NCI-H2227 (cell line): ENCODE results near the gene KRT10.

ENCODE experiments used
- DNase-seq: peaks from one replicate; lab custom pipeline; 2025; ENCODE audit not compliant: unreplicated experiment; lab: John Stamatoyannopoulos, UW

Gene KRT10

DNA sequence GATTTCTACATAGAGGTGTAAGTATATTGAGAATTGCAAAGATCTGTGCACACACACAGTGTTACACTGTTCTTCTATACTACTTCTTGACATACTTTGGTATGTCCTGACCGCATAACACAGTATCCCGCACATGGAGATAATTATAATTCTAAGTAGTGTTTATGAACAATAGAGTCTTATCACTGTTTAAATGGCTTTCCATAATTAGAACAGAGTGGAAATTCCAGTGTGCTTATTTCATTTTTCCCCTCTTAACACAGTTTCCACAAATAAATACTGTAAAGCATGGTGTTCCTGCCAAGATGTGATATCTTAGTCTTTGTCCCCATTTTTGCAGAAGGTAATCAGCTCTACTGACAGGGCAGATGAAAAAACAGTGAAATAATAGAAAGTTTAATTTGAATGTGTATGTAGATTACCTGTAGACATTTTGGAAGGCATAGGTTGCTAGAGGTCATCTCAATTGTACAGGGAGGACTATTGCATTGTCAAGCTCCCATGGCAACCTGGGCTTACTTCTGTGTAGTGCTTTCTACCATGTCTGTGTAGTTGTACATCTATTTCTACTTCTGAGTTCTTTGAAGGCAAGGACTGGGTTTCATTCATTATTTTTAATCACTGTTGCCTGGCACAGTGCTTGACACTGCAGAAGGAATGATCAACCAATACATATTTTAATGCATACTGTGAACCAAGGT is 12.5 kb downstream of the KRT10 start:
- DNase-seq: no peak

DNA sequence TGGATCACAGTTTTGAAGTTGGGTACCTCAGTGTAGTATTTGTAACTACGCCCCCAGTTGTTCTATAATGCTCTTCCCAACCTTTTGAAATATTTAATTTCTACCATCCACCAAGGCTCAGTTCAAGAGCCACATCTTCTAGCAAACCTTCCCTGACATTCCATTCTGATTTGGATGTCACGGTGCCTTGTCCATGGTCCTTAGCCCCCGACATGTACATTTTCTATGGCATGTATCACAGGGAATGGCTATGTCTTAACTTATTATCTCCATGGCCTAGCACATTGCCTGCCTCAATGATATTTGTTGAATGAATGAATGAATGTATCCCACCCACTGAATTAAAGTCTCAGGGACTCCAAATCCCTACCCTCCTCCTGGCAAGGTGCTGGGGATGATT is 16.3 kb downstream of the KRT10 start:
- DNase-seq: no peak

DNA sequence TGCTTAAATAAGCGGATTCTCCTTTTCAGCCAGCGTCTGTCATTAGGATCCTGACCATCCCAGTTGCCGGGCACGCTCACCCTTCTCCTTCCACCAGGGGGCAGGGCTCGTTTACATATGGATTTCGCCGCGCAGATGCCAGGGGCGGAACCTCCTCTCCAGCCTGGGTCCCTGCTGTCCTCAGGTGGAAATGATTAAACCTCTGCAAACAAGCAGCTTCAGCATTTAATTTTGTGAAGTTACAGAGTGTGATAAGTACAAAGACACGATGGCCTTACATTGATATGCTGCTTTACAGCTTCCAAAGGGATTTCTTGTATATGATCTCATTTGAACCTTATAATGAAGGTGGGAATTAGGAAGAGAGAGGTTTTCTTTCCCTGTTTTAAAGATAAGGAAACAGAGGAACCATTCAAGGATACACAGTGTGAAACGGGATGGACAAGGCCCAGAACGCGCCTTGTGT is 18.8 kb downstream of the KRT10 start:
- DNase-seq: peak; percentile 88

DNA sequence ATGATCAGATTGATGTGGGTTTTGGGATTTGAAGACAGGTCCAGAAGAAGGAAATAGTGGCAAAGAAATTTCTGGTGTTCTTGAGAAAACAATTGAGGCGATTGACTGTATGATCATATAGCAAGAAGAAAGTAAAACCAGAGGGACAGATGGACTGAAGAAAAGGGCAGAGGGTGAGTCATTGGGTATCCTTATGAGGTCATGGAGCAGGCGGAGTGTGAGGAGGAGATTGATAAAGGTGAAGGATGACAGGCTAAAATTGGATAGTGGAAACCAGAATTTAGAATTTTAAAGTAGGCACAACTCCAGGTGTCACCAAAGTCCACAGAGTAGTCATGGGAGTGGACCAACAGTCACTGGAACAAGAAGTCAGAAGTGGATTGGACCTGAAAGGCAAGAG is 21.3 kb downstream of the KRT10 start:
- no peak for DNase-seq

DNA sequence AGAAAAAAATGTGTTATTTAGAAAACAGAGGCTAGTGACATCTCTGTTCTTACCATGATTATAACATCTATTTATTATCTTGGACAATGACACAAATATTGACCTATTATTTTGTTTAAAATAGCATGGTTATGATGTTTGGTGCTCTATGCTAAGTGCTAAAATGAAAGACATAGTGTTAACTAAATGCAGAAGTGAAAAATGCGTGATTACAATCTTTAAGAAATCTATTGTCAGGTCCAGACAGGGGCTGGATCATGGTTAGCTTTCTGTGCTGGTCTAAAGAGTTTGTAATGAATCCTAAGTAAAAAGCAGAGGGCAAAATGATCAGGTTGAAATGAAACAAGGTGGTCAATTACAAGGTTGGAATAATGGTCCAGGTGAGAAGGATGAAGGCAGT is 22.0 kb downstream of the KRT10 start:
- DNase-seq: no peak

DNA sequence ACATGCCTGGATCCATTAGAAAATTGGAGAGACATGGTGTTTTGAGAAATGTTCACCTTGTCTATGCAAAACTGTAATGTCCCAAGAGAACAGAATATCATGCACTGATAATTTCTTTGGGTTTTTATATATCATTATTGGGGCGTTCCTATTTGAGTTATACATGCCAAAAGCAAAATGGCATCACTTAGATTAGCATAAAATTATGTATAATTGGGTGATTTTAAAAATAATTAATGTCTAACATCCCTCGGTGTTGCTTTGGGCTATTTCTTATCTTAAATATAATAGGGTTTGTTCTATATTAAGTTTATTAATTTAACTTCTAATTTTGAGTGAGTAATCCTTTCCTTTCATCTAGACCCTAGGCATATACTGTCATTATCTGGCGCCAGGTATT is 22.6 kb downstream of the KRT10 start, which contains the start of gene KRT28:
TSS of gene KRT28 (minus strand) at position 101 of the 400 bp plus-strand sequence. CDS start at position 35, 66 bp downstream.
- DNase-seq: no peak

DNA sequence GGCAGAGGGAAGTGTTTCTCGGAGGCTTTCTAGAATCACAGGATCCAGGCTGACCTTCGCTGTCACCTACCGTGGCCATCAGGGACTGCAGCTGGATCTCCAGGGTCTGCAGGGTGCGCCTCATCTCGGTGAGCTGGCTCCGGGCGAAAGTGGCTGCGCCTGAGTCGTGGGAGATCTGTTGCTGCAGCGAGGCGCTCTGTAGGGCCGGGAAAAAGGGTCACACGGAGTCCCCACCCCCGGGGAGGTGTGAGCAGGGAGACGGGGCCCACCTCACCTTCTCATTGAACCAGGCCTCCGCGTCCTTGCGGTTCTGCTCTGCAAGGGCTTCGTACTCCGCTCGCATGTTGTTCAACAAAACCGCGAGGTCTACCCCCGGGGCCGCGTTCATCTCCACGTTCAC is 25.6 kb downstream of the KRT10 start:
- DNase-seq: no peak

DNA sequence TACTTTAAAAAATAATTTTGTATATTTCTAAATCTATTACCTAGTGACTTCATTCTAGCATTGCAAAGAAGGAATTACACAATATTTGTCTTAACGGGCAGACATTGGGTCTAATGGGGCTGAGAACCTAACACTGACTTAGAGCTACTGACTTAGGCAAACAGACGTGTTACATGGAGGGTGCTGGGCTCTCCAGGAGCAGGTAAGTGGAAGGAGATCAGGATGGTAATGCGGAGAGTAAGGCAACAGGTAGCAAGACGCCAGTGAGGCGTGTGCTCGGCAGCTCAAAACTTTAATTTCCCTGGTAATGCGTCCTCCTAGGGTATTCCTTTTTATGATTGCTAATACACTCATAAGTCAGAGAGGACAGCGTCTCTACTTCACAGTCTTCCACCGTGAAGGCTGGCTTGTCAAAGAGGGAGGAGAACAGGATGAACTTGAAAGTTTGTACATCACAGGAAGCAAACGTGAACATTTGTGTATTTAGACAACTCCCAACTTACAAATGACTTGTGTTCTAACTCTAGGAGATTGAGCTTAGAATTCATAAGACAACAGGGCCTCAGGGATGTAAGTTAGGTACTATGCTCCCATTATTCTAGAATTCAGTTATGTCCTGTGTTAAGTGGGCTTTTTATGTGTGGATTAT is 27.3 kb downstream of the KRT10 start:
- no peak for DNase-seq

DNA sequence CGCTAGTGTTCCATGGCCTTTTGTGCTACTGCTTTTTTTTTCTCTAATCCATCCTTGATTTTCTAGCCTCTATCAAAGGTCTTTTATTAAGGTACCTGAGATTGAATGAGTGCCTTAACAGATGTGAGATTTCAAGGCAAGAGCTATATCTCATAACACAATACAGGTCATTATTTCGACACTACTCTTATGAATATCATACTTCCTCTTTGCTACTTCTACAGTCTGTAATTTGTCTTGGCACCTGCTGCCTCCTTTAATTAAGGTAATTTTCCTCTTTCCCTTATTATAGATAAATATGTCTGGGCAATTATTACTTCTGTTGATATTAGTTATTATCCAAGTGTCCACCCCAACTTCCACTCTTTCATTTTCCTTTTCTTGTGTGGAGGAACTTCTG is 27.9 kb downstream of the KRT10 start:
- no peak for DNase-seq

DNA sequence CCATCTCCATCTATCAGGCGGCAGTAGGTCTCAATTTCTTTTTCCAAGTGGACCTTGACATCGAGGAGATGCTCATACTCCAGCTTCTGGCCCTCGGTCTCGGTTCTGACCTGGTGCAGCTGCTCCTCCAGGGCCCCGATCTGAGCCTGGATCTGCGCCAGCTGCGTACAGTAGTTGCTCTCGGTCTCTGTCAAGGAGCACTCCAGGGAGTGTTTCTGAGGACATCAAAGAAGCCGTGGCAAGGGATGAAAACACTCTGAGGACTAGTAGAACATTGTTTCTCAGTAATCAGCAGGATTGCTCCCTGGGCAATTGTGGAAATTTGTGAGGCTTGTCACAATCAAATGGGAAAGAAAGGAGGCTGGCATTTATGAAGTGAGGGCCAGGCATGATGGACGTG is 28.6 kb downstream of the KRT10 start:
- DNase-seq: peak; percentile 38

DNA sequence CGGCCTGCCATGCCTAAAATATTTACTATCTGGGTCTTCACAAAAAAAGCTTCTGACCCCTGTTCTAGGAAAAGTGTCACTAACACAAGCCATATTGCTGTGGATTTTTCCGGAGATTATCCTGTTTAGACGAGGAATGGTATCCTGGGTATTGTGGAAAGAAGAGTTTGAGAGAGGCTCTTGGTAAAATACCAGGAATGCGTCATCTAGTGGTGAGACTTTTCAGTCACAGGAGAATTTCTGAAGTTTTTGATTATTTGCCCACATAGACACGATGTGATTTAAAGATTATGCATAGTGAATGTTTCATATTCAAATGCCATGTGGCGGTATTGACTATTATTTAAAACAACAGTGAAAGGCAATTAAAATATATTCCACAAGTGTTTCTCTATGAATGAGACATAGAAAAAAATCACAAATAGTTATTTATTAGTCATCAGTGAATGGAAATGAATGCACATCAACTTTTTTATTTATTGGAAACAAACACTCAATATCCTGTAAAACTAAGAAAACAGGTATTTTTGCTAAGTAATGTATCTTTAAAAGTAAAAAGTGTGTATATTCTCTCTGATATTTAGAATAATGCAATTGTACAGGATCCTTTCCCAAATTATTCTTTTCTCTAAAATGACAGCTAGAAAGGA is 30.5 kb downstream of the KRT10 start:
- DNase-seq: peak; percentile 6

DNA sequence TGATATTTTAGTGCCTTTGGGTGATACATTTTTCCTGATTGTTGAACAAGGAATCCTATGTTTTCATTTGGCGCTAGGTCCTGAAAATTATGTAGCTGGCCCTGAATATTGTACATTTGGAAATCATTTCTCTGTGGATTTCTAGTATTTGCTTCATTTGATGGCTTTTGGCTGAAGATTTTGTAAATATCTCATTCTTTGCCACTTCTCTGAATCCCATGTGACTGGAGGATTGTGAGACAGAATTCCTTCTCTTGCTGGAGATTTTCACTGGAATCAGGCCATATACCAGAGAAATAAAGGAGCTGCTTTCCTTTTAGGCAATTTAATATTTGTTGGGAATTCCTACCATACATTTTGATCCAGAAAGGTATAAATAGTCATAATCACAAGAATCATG is 31.3 kb downstream of the KRT10 start:
- no peak for DNase-seq

DNA sequence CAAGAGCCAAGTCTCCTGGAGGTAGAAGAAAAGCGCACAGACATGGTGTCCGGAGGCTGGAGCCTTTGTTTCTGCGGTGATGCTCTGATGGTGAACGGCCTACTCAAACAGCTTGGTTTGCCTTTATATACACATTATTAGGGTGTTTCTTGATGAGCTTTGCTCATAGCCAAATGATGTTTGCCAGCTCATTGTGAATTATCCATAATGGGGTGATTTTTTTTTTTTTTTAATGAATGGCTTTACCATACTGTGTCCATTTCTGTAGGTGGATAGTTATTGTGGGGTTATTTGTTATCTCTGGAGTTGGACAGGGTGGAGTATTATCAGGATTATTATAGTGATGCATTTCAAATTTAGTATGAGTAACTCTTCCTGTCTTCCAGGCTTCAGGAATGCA is 40.0 kb downstream of the KRT10 start, which contains the start of gene KRT27:
TSS of gene KRT27 (minus strand) at position 101 of the 400 bp plus-strand sequence. CDS start at position 44, 57 bp downstream.
- DNase-seq: no peak

DNA sequence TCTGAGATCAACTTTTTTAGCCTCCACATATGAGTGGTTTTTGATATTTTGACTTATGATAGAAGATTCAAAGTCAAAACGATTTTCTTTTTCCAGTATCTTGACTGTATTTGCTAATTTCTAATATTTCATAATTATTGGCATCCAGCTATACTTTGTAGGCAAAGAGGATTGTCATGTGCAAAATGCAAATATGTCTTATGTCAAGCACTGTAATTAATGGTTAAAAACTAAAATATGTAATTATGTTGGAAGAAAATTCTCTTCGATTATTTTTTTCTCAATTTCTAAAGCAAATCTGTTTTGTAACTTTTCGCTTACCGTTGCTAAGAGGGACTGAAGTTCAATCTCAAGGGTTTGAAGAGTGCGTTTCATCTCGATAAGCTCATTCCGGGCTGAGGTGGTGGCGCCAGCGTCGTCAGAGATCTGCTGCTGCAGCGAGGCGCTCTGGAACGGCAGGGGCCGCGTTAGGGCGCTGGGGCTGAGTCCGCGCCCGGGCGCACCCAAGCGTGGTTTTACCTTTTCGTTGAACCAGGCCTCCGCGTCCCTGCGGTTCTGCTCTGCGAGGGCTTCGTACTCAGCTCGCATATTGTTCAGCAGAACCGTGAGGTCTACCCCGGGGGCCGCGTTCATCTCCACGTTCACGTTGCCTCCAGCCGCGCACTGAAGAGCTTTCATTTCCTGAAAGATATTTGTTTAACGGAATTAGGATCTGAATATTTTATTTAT is 43.1 kb downstream of the KRT10 start:
- DNase-seq: peak; percentile 58

DNA sequence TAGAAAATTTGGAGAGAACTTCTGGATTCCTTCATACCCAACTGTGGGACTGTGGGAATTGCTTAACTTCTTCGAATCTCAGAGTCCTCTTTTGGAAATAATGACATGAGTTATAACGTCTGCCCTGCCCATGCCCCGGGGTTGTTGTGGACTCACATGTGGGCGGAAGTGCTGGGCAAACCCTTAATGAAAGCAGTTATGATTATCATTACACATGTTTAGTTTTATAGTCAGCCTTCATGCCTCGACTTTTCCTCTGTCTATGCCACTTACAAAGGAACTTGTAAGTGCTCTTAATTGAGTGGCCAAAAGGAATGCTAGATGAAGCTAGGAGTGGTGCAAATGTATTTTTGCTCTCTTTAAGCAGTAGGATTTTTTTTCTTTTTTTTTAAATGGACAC is 44.0 kb downstream of the KRT10 start:
- DNase-seq: no peak

DNA sequence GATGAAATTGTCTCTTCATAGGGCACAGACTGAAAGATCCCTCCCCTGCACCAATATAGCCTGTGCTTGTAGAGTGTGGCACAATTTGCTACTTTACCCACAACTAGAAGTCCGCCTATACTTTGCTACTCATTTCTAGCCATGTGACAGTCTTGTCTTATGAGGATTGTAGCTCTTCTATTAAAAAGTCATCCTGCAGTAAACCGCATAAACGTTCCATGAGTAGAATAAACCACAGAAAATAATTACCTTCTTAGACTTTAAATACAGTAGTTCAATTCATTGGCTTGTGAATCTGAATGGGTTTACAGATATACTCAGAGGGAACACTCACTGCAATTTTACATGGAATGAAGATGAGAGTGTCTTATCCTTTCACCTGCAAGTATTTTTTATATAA is 44.4 kb downstream of the KRT10 start:
- no peak for DNase-seq

DNA sequence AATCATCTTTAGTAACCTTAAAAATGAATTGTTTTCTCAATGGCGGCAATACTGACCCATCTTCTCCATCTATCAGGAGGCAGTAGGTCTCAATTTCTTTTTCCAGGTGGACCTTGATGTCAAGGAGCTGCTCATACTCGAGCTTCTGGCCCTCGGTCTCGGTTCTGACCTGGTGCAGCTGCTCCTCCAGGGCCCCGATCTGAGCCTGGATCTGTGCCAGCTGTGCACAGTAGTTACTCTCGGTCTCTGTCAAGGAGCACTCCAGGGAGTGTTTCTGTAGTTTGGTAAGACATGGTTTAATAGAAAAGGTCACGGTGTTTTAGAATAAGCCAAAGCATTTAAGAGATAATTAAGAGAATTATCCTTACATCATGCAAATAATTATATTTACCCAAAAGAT is 45.0 kb downstream of the KRT10 start:
- no peak for DNase-seq

DNA sequence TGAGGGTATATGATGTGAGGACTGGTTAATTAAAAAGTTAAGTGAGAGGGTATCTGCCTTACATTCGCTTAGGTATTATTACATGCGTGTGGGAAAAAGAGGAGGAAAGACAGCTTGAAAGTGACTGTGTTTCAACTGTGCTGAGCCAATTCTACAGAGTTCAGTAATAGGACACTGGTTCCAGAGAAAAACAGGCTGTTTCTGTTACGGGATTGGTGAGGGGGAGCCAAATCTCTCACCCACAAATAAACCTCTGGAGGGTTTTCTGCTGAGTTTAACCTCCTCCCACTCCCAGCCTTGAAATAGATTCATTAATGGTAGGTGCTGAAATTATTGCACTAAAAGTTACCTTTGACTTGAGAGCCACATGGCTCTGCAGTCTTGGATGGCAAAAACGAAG is 46.5 kb downstream of the KRT10 start:
- DNase-seq: no peak

DNA sequence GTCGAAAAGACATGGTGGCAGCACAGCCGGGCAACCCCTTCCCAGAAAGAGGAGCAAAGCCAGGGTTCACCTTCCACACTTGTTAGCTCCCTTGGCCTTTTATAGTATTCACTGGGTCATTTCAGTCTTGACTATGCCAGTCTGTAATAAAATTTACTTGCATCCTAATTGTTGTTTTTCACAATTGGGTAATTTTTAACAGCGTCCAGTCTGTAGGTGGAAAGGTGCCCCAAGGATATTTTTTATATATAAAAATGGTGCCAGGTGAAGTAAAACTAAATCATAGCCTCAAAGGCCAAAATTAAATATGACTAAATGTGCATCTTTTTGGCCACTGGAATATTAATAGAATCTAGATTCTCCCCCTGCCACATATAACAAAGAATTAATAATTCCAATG is 50.3 kb downstream of the KRT10 start, which contains the start of gene KRT26:
TSS of gene KRT26 (minus strand) at position 101 of the 400 bp plus-strand sequence. CDS start at position 13, 88 bp downstream.
- DNase-seq: no peak
